ENCODE measurements around the gene CD72. TPM values are rescaled to one million over a fixed set of nuclear protein-coding genes. Genes with fewer than 3 reads are reported as not detected.
A peak's percentile ranks its signal among the peaks of the same experiment; 100 is the strongest.

Gene CD72
- total and polyA plus RNA-seq, 4 donors, result 1.6 to 11.5 (median 3.5) TPM

DNA sequence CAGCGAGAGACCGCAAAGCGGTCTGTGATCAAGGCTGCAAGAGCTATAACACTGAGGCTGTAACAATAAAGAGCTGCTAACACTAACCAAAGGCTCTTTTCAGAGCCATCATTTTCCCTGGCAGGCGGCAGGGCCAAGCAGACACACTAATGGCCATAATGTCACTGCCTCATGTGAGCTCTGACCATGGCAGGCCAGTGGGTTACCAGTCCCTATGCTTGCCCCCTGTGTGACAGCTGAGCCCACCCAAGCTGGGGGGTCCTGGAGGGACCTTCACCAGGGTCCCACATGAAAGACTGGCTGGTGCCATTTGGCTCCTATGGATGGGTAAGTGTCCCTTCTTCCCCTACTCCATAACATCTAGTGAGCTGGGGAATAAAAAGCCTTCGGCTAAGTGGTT is 42.7 kb downstream of the CD72 start:
- H3K27me3 ChIP-seq (ENCODE audit: control insufficient read depth in 1 of 2, insufficient read depth in 2 of 2, low read length in 1 of 2), result no peaks in the 10 kb centered on the region
- H3K36me3 ChIP-seq (ENCODE audit: control insufficient read depth in 1 of 2, insufficient read depth in 2 of 2, low read length in 1 of 2), result no peaks in the 10 kb centered on the region
- 94 to 96% methylated on average over 5 of the region's 5 CpGs for WGBS, 2 donors
- H3K4me1 ChIP-seq (ENCODE audit: control insufficient read depth in 1 of 2, insufficient read depth in 2 of 2, low read length in 2 of 2), result no peaks in the 10 kb centered on the region
- H3K9me3 ChIP-seq (ENCODE audit: control insufficient read depth, low read length), result peaks cover 3% of the 10 kb centered on the region
- no peak overlapping the region for H3K4me3 ChIP-seq (ENCODE audit: low read length in 2 of 2)
- intact Hi-C loops (cut with DNase I), result no loop called here
- DNase-seq, result peak in 1 of 2 donors; percentile 47
- no peak for ATAC-seq (ENCODE audit: low FRiP score)
- no peak overlapping the region for H3K27ac ChIP-seq (ENCODE audit: low read depth in 1 of 2, low read length in 2 of 2)

DNA sequence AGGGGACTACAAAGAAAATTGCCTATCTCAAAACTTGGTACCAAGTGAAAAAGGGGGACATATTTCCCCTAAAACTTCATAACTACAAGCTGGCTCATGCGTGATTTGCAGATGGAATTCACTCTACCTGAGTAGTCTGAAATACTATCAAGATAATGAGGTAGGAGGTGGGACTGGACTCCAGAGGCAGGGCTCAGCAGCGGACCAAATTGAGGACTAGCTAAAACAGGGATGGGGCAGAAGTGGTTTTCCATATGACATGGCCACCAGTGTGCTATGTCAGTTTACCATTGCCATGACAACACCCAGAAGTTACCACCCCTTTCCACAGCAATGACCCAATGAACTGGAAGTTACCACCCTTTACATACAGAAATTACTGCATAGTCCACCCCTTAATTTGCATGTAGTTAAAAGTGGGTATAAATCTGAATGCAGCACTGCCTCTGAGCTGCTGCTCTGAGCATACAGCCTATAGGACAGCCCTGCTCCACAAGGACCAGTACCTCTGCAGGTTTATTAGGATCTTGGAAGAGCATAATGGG is 43.6 kb downstream of the CD72 start:
- Histone ChIP-seq H3K9me3 (ENCODE audit: control insufficient read depth, low read length) (peaks cover under 1% of the 10 kb centered on the region), H3K36me3 (ENCODE audit: control insufficient read depth in 1 of 2, insufficient read depth in 2 of 2, low read length in 1 of 2) (no peaks in the 10 kb centered on the region), H3K27me3 (ENCODE audit: control insufficient read depth in 1 of 2, insufficient read depth in 2 of 2, low read length in 1 of 2) (no peaks in the 10 kb centered on the region), H3K4me1 (ENCODE audit: control insufficient read depth in 1 of 2, insufficient read depth in 2 of 2, low read length in 2 of 2) (no peaks in the 10 kb centered on the region), H3K4me3 (ENCODE audit: low read length in 2 of 2) (no peak overlapping the region), H3K27ac (ENCODE audit: low read depth in 1 of 2, low read length in 2 of 2) (no peak overlapping the region)
- intact Hi-C loops (cut with DNase I), result no loop called here
- 90 to 97% methylated on average over 2 of the region's 2 CpGs for WGBS, 2 donors
- DNase-seq, result no peak
- ATAC-seq (ENCODE audit: low FRiP score), result no peak

DNA sequence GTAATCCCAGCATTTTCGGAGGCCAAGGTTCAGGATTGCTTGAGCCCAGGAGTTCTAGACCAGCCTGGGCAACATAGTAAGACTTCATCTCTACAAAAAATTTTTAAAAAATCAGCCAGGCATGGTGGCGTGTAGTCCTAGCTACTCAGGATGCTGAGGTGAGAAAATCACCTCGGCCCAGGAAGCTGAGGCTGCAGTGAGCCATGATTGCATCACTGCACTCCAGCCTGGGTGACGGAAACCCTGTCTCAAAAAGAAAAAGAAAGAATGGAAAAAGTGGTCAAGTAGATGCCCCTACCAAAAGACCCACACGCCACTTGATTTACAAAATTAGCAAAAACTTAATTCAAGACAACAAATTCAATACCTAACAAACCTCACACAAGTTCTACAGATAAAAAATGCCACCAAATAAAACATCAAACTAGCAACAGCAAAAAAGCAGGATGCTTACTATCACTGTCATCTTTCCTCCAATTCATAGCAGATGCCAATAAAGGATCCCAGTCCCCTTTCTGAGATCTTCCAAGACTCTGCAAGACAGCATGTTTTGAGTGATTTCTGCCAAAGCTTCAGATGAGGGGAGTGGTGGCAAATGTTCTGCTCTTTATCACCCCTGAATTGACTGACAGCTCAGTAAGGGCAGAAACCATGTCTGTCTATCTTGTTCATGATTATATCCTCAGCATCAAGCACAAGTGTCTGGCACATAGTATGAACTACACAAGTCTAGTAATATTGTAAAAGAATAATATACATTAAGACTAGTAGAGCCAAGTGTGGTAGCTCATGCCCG is 47.3 kb downstream of the CD72 start:
- DNase-seq (no peak), ATAC-seq (ENCODE audit: low FRiP score) (no peak)
- Histone ChIP-seq H3K27me3 (ENCODE audit: control insufficient read depth in 1 of 2, insufficient read depth in 2 of 2, low read length in 1 of 2) (no peaks in the 10 kb centered on the region), H3K27ac (ENCODE audit: low read depth in 1 of 2, low read length in 2 of 2) (no peak overlapping the region), H3K4me3 (ENCODE audit: low read length in 2 of 2) (no peak overlapping the region), H3K9me3 (ENCODE audit: control insufficient read depth, low read length) (no peaks in the 10 kb centered on the region), H3K4me1 (ENCODE audit: control insufficient read depth in 1 of 2, insufficient read depth in 2 of 2, low read length in 2 of 2) (no peaks in the 10 kb centered on the region), H3K36me3 (ENCODE audit: control insufficient read depth in 1 of 2, insufficient read depth in 2 of 2, low read length in 1 of 2) (no peaks in the 10 kb centered on the region)
- WGBS, 2 donors, result 92 to 93% methylated on average over 6 of the region's 6 CpGs
- intact Hi-C loops (cut with DNase I), result no loop called here

DNA sequence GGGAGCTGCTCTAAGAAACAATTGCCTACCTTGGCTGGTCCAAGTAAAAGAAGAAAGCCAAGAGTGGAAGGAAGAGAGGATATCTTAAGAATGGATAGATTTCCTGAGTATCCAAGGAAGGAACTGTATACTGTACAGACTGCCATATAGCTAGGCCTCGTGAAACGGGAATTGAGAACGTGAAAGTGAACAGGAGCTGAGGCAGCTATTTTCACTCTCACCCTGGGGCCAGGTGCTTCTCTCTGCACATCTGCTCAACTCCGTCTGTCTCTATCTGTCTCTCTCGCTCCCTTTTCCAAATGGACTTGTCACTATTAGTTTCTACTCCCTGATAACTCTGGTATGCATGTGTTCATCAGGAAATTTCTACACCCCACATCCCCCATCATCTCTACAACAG is 49.0 kb downstream of the CD72 start:
- H3K27me3 ChIP-seq (ENCODE audit: control insufficient read depth in 1 of 2, insufficient read depth in 2 of 2, low read length in 1 of 2), result no peaks in the 10 kb centered on the region
- H3K4me3 ChIP-seq (ENCODE audit: low read length in 2 of 2), result no peak overlapping the region
- no peak for DNase-seq
- intact Hi-C loops (cut with DNase I), result loop anchor here (5.0 to 10.0 kb wide), 2 partner anchors 33 to 76 kb away; no protein-coding TSS in a partner anchor
- H3K4me1 ChIP-seq (ENCODE audit: control insufficient read depth in 1 of 2, insufficient read depth in 2 of 2, low read length in 2 of 2), result no peaks in the 10 kb centered on the region
- no peak overlapping the region for H3K27ac ChIP-seq (ENCODE audit: low read depth in 1 of 2, low read length in 2 of 2)
- no peaks in the 10 kb centered on the region for H3K9me3 ChIP-seq (ENCODE audit: control insufficient read depth, low read length)
- no peaks in the 10 kb centered on the region for H3K36me3 ChIP-seq (ENCODE audit: control insufficient read depth in 1 of 2, insufficient read depth in 2 of 2, low read length in 1 of 2)
- WGBS, 2 donors, result 76 to 80% methylated on average over 5 of the region's 5 CpGs
- no peak for ATAC-seq (ENCODE audit: low FRiP score)

DNA sequence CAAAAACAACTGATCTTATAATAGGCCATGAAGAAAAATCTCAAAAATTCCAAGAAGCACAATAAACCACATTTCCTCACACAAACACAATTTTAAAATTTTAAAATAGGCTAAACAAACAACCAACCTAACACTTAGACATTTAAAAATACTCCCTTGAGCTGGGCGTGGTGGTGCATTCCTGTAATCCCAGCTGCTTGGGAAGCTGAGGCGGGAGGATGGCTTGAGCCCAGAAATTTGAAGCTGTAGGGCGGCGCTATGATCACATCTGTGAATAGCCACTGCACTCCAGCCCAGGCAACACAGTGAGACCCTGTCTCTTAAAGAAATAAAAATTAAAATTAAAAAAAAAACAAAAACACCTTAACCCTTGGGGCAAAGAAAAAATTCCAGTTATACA is 50.0 kb downstream of the CD72 start:
- Histone ChIP-seq H3K27ac (ENCODE audit: low read depth in 1 of 2, low read length in 2 of 2) (no peak overlapping the region), H3K9me3 (ENCODE audit: control insufficient read depth, low read length) (no peaks in the 10 kb centered on the region), H3K4me1 (ENCODE audit: control insufficient read depth in 1 of 2, insufficient read depth in 2 of 2, low read length in 2 of 2) (no peaks in the 10 kb centered on the region), H3K27me3 (ENCODE audit: control insufficient read depth in 1 of 2, insufficient read depth in 2 of 2, low read length in 1 of 2) (no peaks in the 10 kb centered on the region), H3K36me3 (ENCODE audit: control insufficient read depth in 1 of 2, insufficient read depth in 2 of 2, low read length in 1 of 2) (no peaks in the 10 kb centered on the region), H3K4me3 (ENCODE audit: low read length in 2 of 2) (no peak overlapping the region)
- 88 to 90% methylated on average over 4 of the region's 4 CpGs for WGBS, 2 donors
- ATAC-seq (ENCODE audit: low FRiP score), result no peak
- DNase-seq, result peak in 1 of 2 donors; percentile 42
- intact Hi-C loops (cut with DNase I), result loop anchor here (5.0 to 10.0 kb wide), 2 partner anchors 34 to 77 kb away; no protein-coding TSS in a partner anchor

DNA sequence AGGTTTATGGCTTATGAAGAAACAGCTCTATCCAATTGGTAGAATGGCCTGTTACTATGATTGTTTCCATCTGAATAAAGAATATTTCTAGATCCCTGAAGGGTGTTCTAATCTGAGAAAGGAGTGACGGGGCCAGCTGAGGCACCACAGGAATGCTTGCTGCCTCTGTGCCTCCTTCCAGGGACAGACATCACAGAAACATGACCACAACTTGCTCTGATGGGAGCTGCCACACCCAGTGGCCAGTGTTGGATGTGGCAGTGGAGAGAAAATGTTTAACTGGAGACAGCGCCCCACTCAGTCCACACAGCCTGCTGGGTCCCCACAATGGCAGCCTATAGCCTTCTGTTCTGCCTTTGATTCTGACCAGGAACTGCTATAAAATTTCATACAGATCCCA is 51.8 kb downstream of the CD72 start:
- Histone ChIP-seq H3K4me1 (ENCODE audit: control insufficient read depth in 1 of 2, insufficient read depth in 2 of 2, low read length in 2 of 2) (no peaks in the 10 kb centered on the region), H3K4me3 (ENCODE audit: low read length in 2 of 2) (no peak overlapping the region), H3K9me3 (ENCODE audit: control insufficient read depth, low read length) (no peaks in the 10 kb centered on the region), H3K36me3 (ENCODE audit: control insufficient read depth in 1 of 2, insufficient read depth in 2 of 2, low read length in 1 of 2) (no peaks in the 10 kb centered on the region), H3K27ac (ENCODE audit: low read depth in 1 of 2, low read length in 2 of 2) (no peak overlapping the region), H3K27me3 (ENCODE audit: control insufficient read depth in 1 of 2, insufficient read depth in 2 of 2, low read length in 1 of 2) (no peaks in the 10 kb centered on the region)
- ATAC-seq (ENCODE audit: low FRiP score) (no peak), DNase-seq (peak in 1 of 2 donors; percentile 49)
- WGBS, 2 donors, result 59% methylated on average over 2 of the region's 2 CpGs
- intact Hi-C loops (cut with DNase I), result loop anchor here (5.0 to 10.0 kb wide), 2 partner anchors 36 to 78 kb away; no protein-coding TSS in a partner anchor

DNA sequence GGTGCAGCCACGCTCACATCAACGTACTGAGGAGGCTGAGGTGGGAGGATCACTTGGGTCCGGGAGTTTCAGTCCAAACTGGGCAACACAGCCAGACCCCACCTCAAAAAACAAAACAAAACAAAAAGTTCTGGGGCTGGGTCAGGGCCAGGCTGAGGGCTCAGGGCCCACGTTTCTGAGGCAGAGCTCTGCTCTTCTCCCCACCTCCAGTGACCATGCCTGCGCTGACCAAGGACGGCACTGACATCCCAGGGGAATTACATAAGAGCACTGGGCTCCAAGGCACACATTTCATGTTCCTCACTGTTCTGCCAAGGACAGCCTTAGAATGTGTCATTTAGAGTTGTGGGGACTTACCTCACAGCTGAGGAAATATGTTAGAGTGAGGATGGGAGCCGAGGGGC is 53.6 kb downstream of the CD72 start:
- 7% methylated on average over 7 of the region's 7 CpGs for WGBS, 2 donors
- no peak for DNase-seq
- peaks cover 0 to 2% of the 10 kb centered on the region in 2 donors for H3K4me1 ChIP-seq (ENCODE audit: control insufficient read depth in 1 of 2, insufficient read depth in 2 of 2, low read length in 2 of 2)
- peak overlapping the region; percentile 29 to 95 for H3K27ac ChIP-seq (ENCODE audit: low read depth in 1 of 2, low read length in 2 of 2)
- ATAC-seq (ENCODE audit: low FRiP score), result peak; percentile 90
- H3K27me3 ChIP-seq (ENCODE audit: control insufficient read depth in 1 of 2, insufficient read depth in 2 of 2, low read length in 1 of 2), result no peaks in the 10 kb centered on the region
- no peak overlapping the region for H3K4me3 ChIP-seq (ENCODE audit: low read length in 2 of 2)
- no peaks in the 10 kb centered on the region for H3K9me3 ChIP-seq (ENCODE audit: control insufficient read depth, low read length)
- peaks cover 0 to 2% of the 10 kb centered on the region in 2 donors for H3K36me3 ChIP-seq (ENCODE audit: control insufficient read depth in 1 of 2, insufficient read depth in 2 of 2, low read length in 1 of 2)
- intact Hi-C loops (cut with DNase I), result loop anchor here (2.0 to 10.0 kb wide), 3 partner anchors 38 to 80 kb away; partner anchors contain the start of gene TESK1 (in 1 of the 2)

DNA sequence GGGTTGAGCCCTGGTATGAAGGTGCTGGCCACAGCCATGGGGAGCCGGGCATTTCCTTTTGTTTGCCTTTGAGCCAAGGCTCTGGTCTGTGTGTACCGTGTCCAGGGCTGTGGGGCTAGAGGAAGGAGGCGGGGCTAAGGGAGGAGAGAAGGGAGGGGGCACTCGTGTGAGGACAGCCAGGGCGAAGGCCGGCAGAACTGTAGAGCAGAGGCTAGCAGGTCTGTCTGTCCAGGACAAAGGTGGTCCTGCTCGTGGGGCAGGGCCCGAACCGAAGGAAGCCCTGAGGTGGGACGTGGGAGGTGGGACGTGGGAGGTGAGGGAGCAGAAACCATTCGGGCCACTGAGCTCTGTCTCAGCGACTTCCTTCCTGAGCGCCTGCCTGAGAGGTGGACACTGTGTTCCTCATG is 54.4 kb downstream of the CD72 start:
- intact Hi-C loops (cut with DNase I), result loop anchor here in 1 of 2 donors (2.0 to 10.0 kb wide), 2 partner anchors 41 to 81 kb away; partner anchors contain the start of gene TESK1
- DNase-seq (peak; percentile 69 to 85), ATAC-seq (ENCODE audit: low FRiP score) (peak; percentile 60)
- Histone ChIP-seq H3K27me3 (ENCODE audit: control insufficient read depth in 1 of 2, insufficient read depth in 2 of 2, low read length in 1 of 2) (no peaks in the 10 kb centered on the region), H3K27ac (ENCODE audit: low read depth in 1 of 2, low read length in 2 of 2) (peak overlapping the region; percentile 46 to 95), H3K4me1 (ENCODE audit: control insufficient read depth in 1 of 2, insufficient read depth in 2 of 2, low read length in 2 of 2) (peaks cover 0 to 2% of the 10 kb centered on the region in 2 donors), H3K4me3 (ENCODE audit: low read length in 2 of 2) (no peak overlapping the region), H3K9me3 (ENCODE audit: control insufficient read depth, low read length) (no peaks in the 10 kb centered on the region), H3K36me3 (ENCODE audit: control insufficient read depth in 1 of 2, insufficient read depth in 2 of 2, low read length in 1 of 2) (peaks cover 0 to 3% of the 10 kb centered on the region in 2 donors)
- WGBS, 2 donors, result 17 to 19% methylated on average over 14 of the region's 14 CpGs

All from aorta (tissue), 5 donors.